SK-N-SH treated with all-trans-retinoic acid at 6 μM for 48 hours (cell line): ENCODE results near the gene CWC27.

Experiments
- ARNTL ChIP-seq: fragments of 450-650 bp; formaldehyde crosslinking; IDR thresholded peaks from 2 replicates; pipeline ENCODE4 v1.5.0; 2020; ENCODE audit warnings: low read depth, mild to moderate bottlenecking, moderate library complexity, borderline replicate concordance
- CREB5 ChIP-seq: fragments of 250-450 bp; sonication (Bioruptor Pico); IDR thresholded peaks from 2 replicates; pipeline ENCODE4 v1.5.1; 2020; ENCODE audit warnings: low read depth, mild to moderate bottlenecking, moderate library complexity
- PPARA ChIP-seq: fragments of 250-450 bp; sonication (Bioruptor Pico); IDR thresholded peaks from 2 replicates; pipeline ENCODE4 v1.5.0; 2020; ENCODE audit warnings: mild to moderate bottlenecking, borderline replicate concordance
- TCF4 ChIP-seq: fragments of 250-450 bp; sonication (Bioruptor Pico); IDR thresholded peaks from 2 replicates; pipeline ENCODE4 v1.8.0; 2021; ENCODE audit warnings: mild to moderate bottlenecking, moderate library complexity, borderline replicate concordance
- ZFP30 ChIP-seq: fragments of 450-650 bp; formaldehyde crosslinking; IDR thresholded peaks from 2 replicates; pipeline ENCODE4 v1.5.0; 2022; ENCODE audit warnings: mild to moderate bottlenecking, moderate library complexity
- ZNF565 ChIP-seq: fragments of 450-650 bp; formaldehyde crosslinking; conservative IDR thresholded peaks from 2 replicates; pipeline ENCODE4 v1.5.0; 2020; ENCODE audit warnings: low read depth, mild to moderate bottlenecking, moderate library complexity
- TF ChIP-seq, protein P1 (sequence below): fragments of 250-450 bp; sonication (Bioruptor Pico); IDR thresholded peaks from 2 replicates; pipeline ENCODE4 v1.8.0; 2020; ENCODE audit warnings: mild to moderate bottlenecking, moderate library complexity, borderline replicate concordance

DNA sequence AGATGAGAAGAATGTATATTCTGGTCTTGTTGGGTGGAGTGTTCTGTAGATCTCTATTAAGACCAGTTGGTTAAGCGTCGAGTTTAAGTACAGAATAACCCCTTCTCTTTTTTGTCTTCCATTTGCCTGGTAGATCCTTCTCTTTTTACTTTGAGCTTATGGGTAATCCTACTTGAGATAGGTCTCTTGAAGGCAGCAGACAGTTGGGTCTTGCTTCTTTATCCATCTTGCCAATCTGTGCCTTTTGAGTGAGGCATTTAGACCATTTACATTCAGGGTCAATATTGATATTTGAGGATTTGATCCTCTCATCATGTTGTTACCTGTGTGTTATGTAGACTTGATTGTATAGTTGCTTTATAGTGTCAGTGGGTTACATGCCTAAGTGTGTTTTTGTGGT lies 152.7 kb downstream of the CWC27 start:
- TF ChIP-seq PPARA (CRISPR knock-in tag) = no peak
- TF ChIP-seq, protein P1, sequence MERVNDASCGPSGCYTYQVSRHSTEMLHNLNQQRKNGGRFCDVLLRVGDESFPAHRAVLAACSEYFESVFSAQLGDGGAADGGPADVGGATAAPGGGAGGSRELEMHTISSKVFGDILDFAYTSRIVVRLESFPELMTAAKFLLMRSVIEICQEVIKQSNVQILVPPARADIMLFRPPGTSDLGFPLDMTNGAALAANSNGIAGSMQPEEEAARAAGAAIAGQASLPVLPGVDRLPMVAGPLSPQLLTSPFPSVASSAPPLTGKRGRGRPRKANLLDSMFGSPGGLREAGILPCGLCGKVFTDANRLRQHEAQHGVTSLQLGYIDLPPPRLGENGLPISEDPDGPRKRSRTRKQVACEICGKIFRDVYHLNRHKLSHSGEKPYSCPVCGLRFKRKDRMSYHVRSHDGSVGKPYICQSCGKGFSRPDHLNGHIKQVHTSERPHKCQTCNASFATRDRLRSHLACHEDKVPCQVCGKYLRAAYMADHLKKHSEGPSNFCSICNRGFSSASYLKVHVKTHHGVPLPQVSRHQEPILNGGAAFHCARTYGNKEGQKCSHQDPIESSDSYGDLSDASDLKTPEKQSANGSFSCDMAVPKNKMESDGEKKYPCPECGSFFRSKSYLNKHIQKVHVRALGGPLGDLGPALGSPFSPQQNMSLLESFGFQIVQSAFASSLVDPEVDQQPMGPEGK (CRISPR knock-in tag) = no peak
- TF ChIP-seq ZFP30 (CRISPR knock-in tag) = no peak
- TF ChIP-seq ARNTL = no peak
- no peak for TF ChIP-seq CREB5 (CRISPR knock-in tag)
- TF ChIP-seq ZNF565 = no peak
- TF ChIP-seq TCF4 (CRISPR knock-in tag) = no peak
